Jurkat, Clone E6-1 (cell line): ENCODE measurements around the gene ADGB.

Experiments
- DNase-seq: peaks from one replicate; pipeline ENCODE4 v3.0.0-alpha.2; 2011; ENCODE audit warnings: low read depth, low spot score
- H3K4me3 ChIP-seq: 2 replicates; pipeline ENCODE4 v1.5.1; 2011; ENCODE audit warnings: mild to moderate bottlenecking, low read length, control low read depth, moderate library complexity

Gene ADGB

DNA sequence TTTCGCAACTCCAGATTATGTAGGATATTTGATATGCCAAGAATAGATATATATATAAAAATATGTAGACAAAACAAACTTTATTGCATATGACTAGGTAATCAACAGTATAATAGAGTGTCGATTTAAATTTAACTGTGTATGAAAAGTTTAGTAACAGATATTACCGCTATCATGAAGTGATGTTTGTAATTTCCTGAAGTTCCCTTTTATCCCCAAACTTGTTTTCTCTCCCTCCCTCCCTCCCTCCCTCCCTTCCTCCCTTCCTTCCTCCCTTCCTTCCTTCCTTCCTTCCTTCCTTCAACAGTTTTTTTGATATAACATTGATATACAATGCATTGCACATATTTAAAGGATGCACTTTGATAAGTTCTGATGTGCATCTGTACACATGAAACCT, 15.2 kb downstream of the ADGB start:
- no peak overlapping the region for H3K4me3 ChIP-seq
- DNase-seq: no peak

DNA sequence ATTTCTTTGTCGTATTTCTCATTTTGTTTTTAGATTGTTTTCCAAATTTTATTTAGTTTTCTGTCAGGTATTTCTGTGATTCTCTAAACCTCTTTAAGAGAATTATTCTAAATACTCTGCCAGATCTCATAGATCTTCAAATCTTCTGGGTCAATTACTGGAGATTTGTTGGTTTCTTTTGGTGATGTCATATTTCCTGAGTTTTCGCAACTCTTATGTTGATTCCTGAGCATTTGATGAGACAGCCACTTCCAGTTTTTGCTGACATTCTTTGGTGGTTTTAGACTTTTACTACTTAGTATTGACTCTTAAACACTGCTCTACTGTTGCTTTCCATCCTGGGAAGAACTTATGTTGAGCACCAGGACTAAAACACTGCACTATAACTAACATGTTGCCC, 21.9 kb downstream of the ADGB start:
- no peak overlapping the region for H3K4me3 ChIP-seq
- no peak for DNase-seq

DNA sequence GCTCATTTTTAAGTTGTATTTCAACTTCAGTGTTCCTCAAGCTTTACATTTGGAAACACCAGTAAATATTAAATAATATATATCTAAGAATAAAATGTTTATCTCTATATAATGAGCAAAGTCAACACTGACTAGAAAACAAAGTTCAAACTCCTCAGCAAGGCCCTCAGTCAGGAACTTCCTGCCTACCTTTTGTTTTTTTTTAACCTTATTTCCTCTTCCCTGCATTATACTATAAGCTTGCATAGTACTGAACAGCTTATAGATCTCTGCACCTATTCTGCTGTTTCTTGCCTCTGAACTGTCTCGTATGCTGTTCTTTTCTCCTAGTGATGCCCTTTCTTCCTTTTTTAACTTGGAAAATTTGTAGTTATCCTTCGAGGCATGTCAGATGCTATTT, 29.6 kb downstream of the ADGB start:
- no peak for DNase-seq
- no peak overlapping the region for H3K4me3 ChIP-seq

DNA sequence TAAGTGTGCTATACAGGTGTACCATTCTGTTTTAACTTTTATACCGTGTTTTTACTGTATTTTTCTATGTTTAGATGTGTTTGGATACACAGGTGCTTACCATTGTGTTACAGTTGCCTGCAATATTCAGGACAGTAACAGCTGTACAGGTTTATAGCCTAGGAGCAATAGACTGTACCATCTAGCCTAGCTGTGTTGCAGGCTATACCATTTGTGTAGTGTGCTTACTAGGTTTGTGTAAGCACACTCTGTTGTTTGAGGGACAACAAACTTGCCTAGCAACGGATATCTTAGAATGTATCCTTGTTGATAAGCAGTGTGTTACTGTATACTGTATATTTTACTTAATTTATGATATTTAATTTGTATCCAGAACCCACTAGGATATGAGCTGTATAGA, 35.2 kb downstream of the ADGB start:
- H3K4me3 ChIP-seq: no peak overlapping the region
- DNase-seq: no peak

DNA sequence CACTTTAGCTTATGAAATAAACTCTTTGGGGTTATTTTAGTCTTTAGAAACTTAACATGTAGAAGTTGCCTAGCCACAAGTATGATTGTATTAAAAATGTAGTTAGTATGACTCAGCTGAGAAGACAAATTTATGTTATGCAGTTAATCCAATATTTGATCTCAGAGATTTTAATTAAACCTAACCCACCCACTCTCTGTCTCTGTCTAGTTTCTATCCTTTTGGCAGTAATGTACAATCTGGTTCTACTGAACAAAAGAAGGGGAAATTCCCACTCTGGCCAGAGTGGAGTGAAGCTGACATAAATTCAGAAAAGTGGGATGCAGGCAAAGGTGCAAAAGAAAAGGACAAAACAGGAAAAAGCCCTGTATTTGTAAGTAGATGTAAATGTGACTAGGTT, 36.4 kb downstream of the ADGB start:
- DNase-seq: no peak
- H3K4me3 ChIP-seq: no peak overlapping the region

DNA sequence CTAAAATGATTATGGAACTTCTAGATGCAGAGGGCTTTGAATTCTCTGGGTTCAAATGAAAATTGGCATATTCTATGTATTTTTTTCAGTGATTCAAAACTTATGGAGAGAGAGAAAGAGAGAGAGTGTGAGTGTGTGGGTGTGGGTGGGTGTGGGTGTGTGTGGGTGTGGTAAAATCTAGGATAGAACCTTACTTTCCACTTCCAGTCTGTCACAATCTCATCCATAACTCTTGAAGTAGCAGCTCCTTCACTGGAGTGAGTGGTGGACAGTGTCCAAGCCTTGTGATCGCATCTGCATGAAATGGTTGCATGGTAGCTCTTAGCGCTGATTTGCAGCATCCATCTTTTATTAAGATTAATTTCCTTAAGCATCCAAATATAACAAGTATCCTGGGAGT, 37.7 kb downstream of the ADGB start:
- H3K4me3 ChIP-seq: no peak overlapping the region
- no peak for DNase-seq

DNA sequence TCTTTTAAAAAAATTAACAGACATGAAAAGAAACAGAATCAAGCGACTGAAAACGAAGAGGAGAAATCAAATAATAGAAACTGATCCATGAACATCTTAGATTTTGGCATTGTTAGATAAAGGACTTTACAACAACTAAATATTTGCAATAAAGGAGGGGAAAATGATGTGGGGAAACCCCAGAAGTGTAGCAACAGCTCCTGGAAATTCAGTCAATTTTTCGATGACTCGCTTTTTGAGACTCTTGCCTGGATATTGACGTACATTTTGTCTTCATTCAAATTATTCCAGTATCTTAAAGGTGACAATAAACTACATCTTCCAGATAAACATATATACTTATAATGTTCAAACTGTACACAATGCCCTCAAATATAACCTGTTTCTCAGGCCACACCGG, 44.1 kb downstream of the ADGB start:
- H3K4me3 ChIP-seq: no peak overlapping the region
- no peak for DNase-seq

DNA sequence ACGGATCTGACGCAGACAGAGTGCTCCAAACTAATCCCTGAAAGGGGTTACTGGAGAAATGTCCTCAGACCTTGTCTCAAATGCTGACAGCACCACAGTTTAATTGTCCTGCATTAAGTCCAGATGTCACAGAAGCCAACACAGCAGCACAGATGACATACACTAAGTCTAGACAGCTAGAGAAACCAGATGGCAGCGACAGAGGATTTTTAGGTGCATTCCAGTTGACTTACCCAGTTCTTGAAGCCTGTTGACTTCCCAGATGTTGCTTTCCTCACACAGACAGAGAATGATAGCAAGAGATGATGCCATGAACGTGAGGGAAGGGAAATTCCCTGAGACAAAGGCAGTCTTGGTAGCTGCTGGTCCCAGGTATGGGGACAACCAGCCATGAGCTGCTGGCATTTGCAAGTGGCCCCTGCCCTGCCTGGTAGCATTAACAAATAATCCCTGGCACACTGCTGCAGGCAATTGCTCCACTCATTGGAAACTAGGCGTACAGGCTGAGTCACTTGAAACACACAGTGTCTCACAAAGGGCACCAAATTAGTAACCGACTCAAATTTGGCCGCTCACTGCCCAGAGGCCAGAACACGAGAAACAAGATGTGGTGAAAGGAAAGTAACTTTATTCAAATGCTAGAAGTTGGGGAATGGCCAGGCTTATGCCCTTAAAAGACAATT, 52.2 kb downstream of the ADGB start:
- no peak for DNase-seq
- H3K4me3 ChIP-seq: no peak overlapping the region

DNA sequence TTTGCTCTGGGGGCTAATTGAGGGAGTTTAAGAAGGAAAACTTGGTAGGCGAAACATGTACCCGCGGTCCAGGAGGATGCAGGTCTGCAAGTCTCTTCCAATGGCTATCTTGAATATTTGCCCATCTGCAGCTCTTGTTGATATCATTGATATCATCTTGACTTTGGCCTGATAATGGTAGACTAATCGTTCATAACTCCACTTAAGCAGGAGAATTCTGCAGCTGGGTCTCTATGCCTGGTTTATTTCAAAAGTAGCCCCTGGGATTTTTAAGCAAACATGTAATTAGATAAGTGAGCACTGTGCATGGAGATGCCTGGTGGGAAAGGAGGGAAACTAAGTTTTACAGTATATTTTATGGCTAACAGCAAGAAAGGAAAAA, 52.7 kb downstream of the ADGB start:
- H3K4me3 ChIP-seq: no peak overlapping the region
- DNase-seq: no peak

DNA sequence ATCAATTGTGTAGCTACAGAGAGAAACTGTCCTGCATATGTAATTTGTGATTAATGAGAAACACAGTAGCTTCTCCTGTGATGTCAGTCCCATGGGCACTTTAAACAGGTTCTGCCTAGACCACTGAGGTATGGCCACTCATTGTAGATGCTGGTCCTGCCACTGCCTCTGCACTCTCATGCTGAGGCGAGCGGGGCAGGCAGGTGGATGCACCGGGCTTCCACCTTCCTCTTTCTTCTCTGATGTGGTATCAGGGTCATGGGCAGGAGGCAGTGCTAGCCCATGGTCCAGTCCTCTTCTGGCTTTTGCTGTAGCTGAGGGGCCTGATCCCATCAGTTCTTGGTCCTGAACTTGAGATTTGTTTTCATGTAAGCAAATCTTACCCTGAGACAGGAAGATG, 58.7 kb downstream of the ADGB start:
- no peak overlapping the region for H3K4me3 ChIP-seq
- DNase-seq: no peak

DNA sequence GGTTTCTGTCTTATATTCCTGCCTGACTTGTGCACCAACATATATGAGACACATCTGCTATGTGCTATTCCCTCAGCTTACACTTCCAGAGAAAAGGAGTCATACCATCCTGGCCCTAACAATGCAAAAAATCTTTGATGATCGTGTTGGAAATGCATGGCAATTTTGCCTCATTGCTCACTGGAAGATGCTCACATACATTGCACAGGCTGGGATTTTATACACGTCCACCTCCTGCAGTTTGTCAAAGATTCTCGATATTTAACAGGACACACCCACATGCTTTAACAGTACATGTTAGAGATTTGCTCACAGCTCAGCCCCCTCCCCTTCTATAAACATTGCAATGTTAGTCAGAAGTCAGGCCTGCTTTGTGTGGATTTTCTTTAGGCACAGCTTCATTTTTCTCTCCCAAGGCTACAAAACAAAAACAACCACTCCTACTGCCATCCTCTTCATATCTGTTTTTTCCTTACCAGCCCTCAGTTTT, 66.1 kb downstream of the ADGB start:
- H3K4me3 ChIP-seq: no peak overlapping the region
- no peak for DNase-seq

DNA sequence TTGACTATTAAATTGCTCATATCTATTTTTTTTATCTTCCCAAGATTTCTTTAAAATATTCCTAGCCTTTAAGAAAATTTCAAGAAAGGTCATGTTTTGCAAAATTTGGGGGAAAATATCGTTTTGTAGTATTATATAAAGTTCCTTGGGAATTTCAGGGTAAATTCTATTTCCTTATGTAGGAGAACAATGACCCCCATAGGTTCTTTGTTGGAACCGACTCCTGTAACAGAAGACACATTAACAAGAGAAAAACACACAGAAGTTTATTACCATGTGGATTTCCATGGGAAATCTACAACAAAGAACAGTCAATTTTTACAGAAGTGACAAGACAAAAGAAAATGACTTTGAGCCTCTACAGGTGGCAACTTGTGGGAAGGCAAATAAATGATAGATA, 68.1 kb downstream of the ADGB start:
- DNase-seq: no peak
- H3K4me3 ChIP-seq: no peak overlapping the region

DNA sequence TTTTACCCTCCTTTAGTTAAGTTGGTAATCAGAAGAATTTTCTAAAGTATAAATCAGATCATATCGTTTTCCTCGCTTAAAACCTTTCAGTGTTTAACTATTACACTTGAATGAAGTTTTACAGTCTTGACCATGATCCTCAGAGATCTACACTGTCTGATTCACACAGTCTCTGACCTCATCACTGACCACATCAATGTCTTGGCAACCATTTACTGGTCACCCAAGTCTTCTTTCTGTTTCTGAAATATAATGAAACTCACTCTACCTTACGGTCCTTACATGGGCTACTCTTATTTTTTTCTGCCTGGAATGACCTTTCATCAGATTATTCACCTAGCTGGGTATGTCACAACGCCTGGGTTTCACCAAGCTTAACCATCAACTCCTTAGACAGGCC, 71.4 kb downstream of the ADGB start:
- H3K4me3 ChIP-seq: no peak overlapping the region
- no peak for DNase-seq

DNA sequence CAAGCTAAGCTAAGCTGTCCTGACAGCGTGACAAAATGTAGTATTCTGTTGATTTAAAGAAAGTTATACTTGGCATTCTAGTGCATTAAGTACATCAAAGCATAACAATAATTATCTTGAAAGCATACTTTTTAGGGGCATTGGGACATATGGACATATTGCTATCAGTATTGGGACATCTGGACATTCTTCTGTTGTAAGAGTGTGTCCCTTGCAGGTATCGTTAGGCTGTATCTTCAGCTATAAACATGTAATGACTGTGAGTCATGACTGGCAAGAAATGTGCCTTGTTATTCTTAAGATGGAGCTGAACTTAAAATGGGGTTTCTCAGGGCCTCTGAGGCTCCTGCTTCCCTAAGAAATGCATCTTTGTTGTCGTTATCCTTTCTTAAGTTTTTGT, 74.3 kb downstream of the ADGB start:
- no peak for DNase-seq
- H3K4me3 ChIP-seq: no peak overlapping the region

DNA sequence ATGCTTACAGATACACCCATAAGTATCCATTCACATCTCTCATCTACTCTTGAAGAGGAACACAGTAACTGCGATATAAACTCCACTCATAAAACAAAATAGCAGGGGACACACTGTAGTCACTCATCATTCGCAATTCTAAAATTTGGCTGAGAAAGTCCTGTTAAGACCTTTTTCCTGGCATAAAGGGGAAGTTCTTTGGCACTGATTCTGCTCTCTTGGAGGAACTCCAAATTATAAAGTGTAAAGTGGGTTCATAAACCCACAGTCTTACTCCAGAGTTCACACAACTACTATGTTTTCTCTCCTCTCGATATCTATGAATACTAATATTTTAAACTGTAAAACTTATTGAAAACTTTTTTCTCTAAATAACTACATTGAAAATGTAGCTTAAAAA, 80.6 kb downstream of the ADGB start:
- no peak for DNase-seq
- H3K4me3 ChIP-seq: no peak overlapping the region

DNA sequence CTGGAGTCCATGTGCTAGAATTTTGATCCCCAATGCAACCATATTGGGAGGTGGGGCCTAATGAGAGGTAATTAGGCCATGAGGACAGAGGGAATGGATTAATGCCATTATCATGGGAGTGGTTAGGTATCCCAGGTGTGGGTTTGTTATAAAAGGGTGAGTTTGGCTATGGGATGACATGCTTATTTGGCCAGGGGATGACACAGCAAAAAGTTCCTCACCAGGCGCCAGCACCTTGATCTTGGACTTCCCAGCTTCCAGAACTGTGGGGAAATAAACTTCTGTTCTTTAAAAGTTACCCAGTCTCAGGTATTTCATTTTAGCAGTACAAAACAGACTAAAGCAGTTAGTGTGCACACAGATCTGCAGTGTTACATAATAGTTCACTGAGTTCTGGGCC, 84.1 kb downstream of the ADGB start:
- no peak for DNase-seq

DNA sequence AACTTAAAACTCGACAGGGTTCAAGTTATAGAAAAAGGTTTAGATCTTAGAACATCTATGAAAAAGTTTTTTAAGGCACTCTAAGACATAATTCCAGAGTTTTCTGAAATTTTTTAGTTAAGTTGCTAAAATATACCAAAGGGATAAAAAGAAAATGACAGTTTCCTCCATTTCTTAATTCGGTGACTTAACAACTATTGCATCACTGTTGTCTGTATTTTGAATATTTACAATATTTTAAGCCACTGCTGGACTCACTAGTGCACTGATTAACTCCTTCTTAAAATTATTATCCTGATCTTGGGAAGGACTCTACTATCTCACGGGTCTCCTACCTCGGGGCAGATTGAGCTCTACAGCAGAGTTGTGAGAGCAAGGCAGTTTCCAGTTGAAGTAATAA, 91.0 kb downstream of the ADGB start:
- no peak for DNase-seq
- no peak overlapping the region for H3K4me3 ChIP-seq

More for the DNA sequence above, 84.1 kb downstream of the ADGB start:
- H3K4me3 ChIP-seq: no peak overlapping the region

DNA sequence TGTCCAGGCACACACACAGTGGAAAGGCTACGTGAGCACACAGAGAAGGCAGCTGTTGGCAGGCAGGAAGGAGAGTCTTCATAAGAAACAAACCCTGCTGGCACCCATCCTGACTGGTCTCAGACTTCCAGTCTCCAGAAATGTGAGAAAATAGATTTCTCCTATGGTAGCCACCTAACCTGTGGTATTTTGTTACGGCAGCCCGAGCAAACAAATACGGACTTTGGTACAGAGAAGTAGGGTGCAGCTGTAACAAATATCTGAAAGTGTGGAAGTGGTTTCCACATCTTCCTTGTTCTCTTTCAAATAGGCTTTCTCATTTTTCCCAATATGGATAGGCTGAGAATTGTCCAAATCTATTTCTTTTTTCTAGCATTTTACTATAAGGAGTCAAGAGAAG, 94.6 kb downstream of the ADGB start:
- DNase-seq: no peak
- no peak overlapping the region for H3K4me3 ChIP-seq

DNA sequence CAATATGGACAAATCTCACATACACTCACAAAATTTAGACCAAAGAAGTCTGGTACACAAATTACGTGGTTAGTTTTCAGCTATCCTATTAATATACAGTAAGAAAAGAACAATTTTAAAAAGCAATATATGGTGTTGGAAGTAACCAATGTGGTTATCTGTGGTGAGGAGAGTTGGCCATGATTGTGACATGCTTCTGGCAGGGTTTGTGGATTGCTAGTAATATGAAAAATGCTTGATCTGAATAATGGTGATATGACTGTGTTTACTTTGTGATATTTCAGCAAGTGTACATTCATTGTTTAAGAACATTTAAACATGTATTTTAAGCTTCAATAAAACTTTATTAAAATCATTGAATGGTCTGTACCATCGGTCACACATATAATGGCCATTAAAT, 99.1 kb downstream of the ADGB start:
- H3K4me3 ChIP-seq: no peak overlapping the region

DNA sequence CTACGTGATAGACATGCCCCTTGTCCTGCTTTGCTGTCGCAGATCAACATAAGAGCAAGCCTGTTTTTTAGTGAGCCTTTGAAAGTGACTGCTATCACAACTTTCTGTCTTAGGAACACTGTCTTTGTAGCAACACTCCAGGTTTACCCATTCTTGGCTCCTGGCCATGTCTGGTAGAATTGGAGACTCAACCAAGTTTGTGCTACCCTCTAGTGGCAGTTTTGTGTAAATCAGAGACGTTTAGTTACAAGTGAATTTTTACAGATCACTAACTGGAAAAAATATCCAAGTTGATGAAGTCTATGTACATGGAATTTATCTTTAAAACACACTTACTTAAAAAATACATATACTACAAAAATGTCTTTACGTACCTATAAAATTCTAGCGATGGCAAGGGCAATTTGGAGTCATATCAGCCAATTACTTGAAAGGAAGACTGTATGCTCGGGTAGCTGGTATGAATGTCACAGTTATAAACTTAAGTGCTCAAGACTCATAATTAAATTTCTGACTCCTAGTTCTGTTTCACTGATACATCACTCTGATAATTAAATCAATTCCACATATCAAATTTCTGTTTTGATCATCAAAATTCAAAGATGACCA, 101.4 kb downstream of the ADGB start:
- no peak overlapping the region for H3K4me3 ChIP-seq
- peak; percentile 76 for DNase-seq

More for the DNA sequence above, 99.1 kb downstream of the ADGB start:
- DNase-seq: no peak

DNA sequence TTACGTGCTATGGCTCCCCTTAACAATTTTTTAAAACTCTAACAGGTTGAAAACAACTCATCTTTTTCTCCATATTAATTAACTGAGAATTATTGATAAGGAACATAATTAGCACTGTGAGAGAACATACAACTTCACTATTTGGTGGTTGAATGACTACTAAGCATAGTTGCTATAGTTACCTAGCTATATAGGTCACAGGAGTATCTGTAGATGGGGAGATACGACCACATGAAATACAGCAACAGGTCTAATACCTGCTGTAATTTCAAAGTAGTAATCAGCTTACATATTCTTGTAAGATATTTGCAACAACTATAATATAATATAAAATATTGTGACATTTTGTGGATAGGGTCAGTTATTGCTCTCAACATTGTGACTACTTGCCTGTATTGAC, 102.9 kb downstream of the ADGB start:
- DNase-seq: no peak
- no peak overlapping the region for H3K4me3 ChIP-seq
